ENCODE measurements around the gene ID1. TPM values are rescaled to one million over a fixed set of nuclear protein-coding genes. Genes with fewer than 3 reads are reported as not detected.
A peak's percentile ranks its signal among the peaks of the same experiment; 100 is the strongest.
"Not testable (repeated sequence)": the region's sequence is repeated elsewhere in the genome, so short reads cannot be mapped to it uniquely, and the experiment has no call there.

Gene ID1
- total and polyA plus RNA-seq, 9 donors, result 21.2 to 79.2 (median 36.5) TPM

GRCh38 chr20:31633339-31633914 is 28.3 kb downstream of the ID1 start:
- WGBS (ENCODE audit: insufficient coverage), result 72% methylated on average over 10 of the region's 14 CpGs
- Histone ChIP-seq H3K27ac (ENCODE audit: low read length) (no peak overlapping the region), H3K27me3 (ENCODE audit: control insufficient read depth, insufficient read depth, low read length) (no peaks in the 10 kb centered on the region), H3K36me3 (ENCODE audit: control insufficient read depth, insufficient read depth, low read length) (no peaks in the 10 kb centered on the region), H3K9me3 (replicated peaks; ENCODE audit: control insufficient read depth, low read depth, low read length) (no peaks in the 10 kb centered on the region), H3K4me1 (ENCODE audit: control insufficient read depth, insufficient read depth, low read length) (peaks cover 3% of the 10 kb centered on the region), H3K4me3 (ENCODE audit: low read length) (no peak overlapping the region)
- DNase-seq, result no peak

GRCh38 chr20:31637660-31638059 is 32.6 kb downstream of the ID1 start, which contains the start of gene COX4I2:
Gene COX4I2, plus strand, starts transcription at chr20:31637912. Its CDS starts 1,106 bp downstream, at chr20:31639018.
- 19% methylated on average over 18 of the region's 34 CpGs for WGBS (ENCODE audit: insufficient coverage)
- H3K4me3 ChIP-seq (ENCODE audit: low read length), result peak within 1 kb of the TSS; percentile 3
- H3K9me3 ChIP-seq (replicated peaks; ENCODE audit: control insufficient read depth, low read depth, low read length), result no peaks in the 10 kb centered on the region
- H3K4me1 ChIP-seq (ENCODE audit: control insufficient read depth, insufficient read depth, low read length), result peaks cover 3% of the 10 kb centered on the region
- H3K36me3 ChIP-seq (ENCODE audit: control insufficient read depth, insufficient read depth, low read length), result no peaks in the 10 kb centered on the region
- H3K27ac ChIP-seq (ENCODE audit: low read length), result no peak within 1 kb of the TSS
- peaks cover 3% of the 10 kb centered on the region for H3K27me3 ChIP-seq (ENCODE audit: control insufficient read depth, insufficient read depth, low read length)
- peak; percentile 26 for DNase-seq

- 43% methylated on average over 1 of the region's 4 CpGs for WGBS (ENCODE audit: insufficient coverage)
- H3K4me3 ChIP-seq (ENCODE audit: low read length), result peak overlapping the region; percentile 3
- H3K27ac ChIP-seq (ENCODE audit: low read length), result no peak overlapping the region
- peaks cover 3% of the 10 kb centered on the region for H3K27me3 ChIP-seq (ENCODE audit: control insufficient read depth, insufficient read depth, low read length)
- no peaks in the 10 kb centered on the region for H3K9me3 ChIP-seq (replicated peaks; ENCODE audit: control insufficient read depth, low read depth, low read length)
- H3K4me1 ChIP-seq (ENCODE audit: control insufficient read depth, insufficient read depth, low read length), result peaks cover 3% of the 10 kb centered on the region
- DNase-seq, result no peak
- H3K36me3 ChIP-seq (ENCODE audit: control insufficient read depth, insufficient read depth, low read length), result no peaks in the 10 kb centered on the region
These were observed 33.2 kb downstream of the ID1 start for GRCh38 chr20:31638317-31638716.

GRCh38 chr20:31638816-31639215 is 33.7 kb downstream of the ID1 start:
- Histone ChIP-seq H3K4me3 (ENCODE audit: low read length) (peak overlapping the region; percentile 3), H3K27me3 (ENCODE audit: control insufficient read depth, insufficient read depth, low read length) (peaks cover 3% of the 10 kb centered on the region), H3K27ac (ENCODE audit: low read length) (no peak overlapping the region), H3K4me1 (ENCODE audit: control insufficient read depth, insufficient read depth, low read length) (peaks cover 3% of the 10 kb centered on the region), H3K9me3 (replicated peaks; ENCODE audit: control insufficient read depth, low read depth, low read length) (no peaks in the 10 kb centered on the region), H3K36me3 (ENCODE audit: control insufficient read depth, insufficient read depth, low read length) (no peaks in the 10 kb centered on the region)
- WGBS (ENCODE audit: insufficient coverage), result no CpG with 5 or more reads among the region's 4 CpGs
- DNase-seq, result no peak

GRCh38 chr20:31640259-31640658 is 35.2 kb downstream of the ID1 start:
- Histone ChIP-seq H3K36me3 (ENCODE audit: control insufficient read depth, insufficient read depth, low read length) (no peaks in the 10 kb centered on the region), H3K27ac (ENCODE audit: low read length) (no peak overlapping the region), H3K4me1 (ENCODE audit: control insufficient read depth, insufficient read depth, low read length) (peaks cover 11% of the 10 kb centered on the region), H3K4me3 (ENCODE audit: low read length) (no peak overlapping the region), H3K9me3 (replicated peaks; ENCODE audit: control insufficient read depth, low read depth, low read length) (no peaks in the 10 kb centered on the region), H3K27me3 (ENCODE audit: control insufficient read depth, insufficient read depth, low read length) (peaks cover 3% of the 10 kb centered on the region)
- no peak for DNase-seq
- no CpG with 5 or more reads among the region's 3 CpGs for WGBS (ENCODE audit: insufficient coverage)

GRCh38 chr20:31641391-31641790 is 36.3 kb downstream of the ID1 start:
- Histone ChIP-seq H3K4me3 (ENCODE audit: low read length) (no peak overlapping the region), H3K36me3 (ENCODE audit: control insufficient read depth, insufficient read depth, low read length) (no peaks in the 10 kb centered on the region), H3K4me1 (ENCODE audit: control insufficient read depth, insufficient read depth, low read length) (peaks cover 11% of the 10 kb centered on the region), H3K27me3 (ENCODE audit: control insufficient read depth, insufficient read depth, low read length) (peaks cover 3% of the 10 kb centered on the region), H3K27ac (ENCODE audit: low read length) (no peak overlapping the region), H3K9me3 (replicated peaks; ENCODE audit: control insufficient read depth, low read depth, low read length) (no peaks in the 10 kb centered on the region)
- no peak for DNase-seq
- 90% methylated on average over 5 of the region's 6 CpGs for WGBS (ENCODE audit: insufficient coverage)

GRCh38 chr20:31642837-31643236 is 37.7 kb downstream of the ID1 start:
- 57% methylated on average over 1 of the region's 1 CpG for WGBS (ENCODE audit: insufficient coverage)

GRCh38 chr20:31643522-31643921 is 38.4 kb downstream of the ID1 start:
- Histone ChIP-seq H3K27me3 (ENCODE audit: control insufficient read depth, insufficient read depth, low read length) (peaks cover 3% of the 10 kb centered on the region), H3K4me1 (ENCODE audit: control insufficient read depth, insufficient read depth, low read length) (peaks cover 8% of the 10 kb centered on the region), H3K27ac (ENCODE audit: low read length) (no peak overlapping the region), H3K9me3 (replicated peaks; ENCODE audit: control insufficient read depth, low read depth, low read length) (no peaks in the 10 kb centered on the region), H3K4me3 (ENCODE audit: low read length) (no peak overlapping the region), H3K36me3 (ENCODE audit: control insufficient read depth, insufficient read depth, low read length) (no peaks in the 10 kb centered on the region)
- WGBS (ENCODE audit: insufficient coverage), result 93% methylated on average over 4 of the region's 4 CpGs
- no peak for DNase-seq

More at GRCh38 chr20:31642837-31643236, 37.7 kb downstream of the ID1 start:
- H3K36me3 ChIP-seq (ENCODE audit: control insufficient read depth, insufficient read depth, low read length), result no peaks in the 10 kb centered on the region
- DNase-seq, result no peak
- H3K27me3 ChIP-seq (ENCODE audit: control insufficient read depth, insufficient read depth, low read length), result peaks cover 3% of the 10 kb centered on the region
- H3K9me3 ChIP-seq (replicated peaks; ENCODE audit: control insufficient read depth, low read depth, low read length), result no peaks in the 10 kb centered on the region
- no peak overlapping the region for H3K27ac ChIP-seq (ENCODE audit: low read length)
- H3K4me3 ChIP-seq (ENCODE audit: low read length), result no peak overlapping the region
- H3K4me1 ChIP-seq (ENCODE audit: control insufficient read depth, insufficient read depth, low read length), result peaks cover 9% of the 10 kb centered on the region

GRCh38 chr20:31644701-31645100 is 39.6 kb downstream of the ID1 start:
- no peaks in the 10 kb centered on the region for H3K9me3 ChIP-seq (replicated peaks; ENCODE audit: control insufficient read depth, low read depth, low read length)
- no peak for DNase-seq

GRCh38 chr20:31648104-31648503 is 43.0 kb downstream of the ID1 start:
- not testable (repeated sequence) for H3K27ac ChIP-seq (ENCODE audit: low read length); H3K9me3 ChIP-seq (replicated peaks; ENCODE audit: control insufficient read depth, low read depth, low read length); H3K4me3 ChIP-seq (ENCODE audit: low read length); DNase-seq; H3K27me3 ChIP-seq (ENCODE audit: control insufficient read depth, insufficient read depth, low read length); H3K36me3 ChIP-seq (ENCODE audit: control insufficient read depth, insufficient read depth, low read length)
- H3K4me1 ChIP-seq (ENCODE audit: control insufficient read depth, insufficient read depth, low read length), result peaks cover 11% of the 10 kb centered on the region
- 84% methylated on average over 3 of the region's 3 CpGs for WGBS (ENCODE audit: insufficient coverage)

More at GRCh38 chr20:31644701-31645100, 39.6 kb downstream of the ID1 start:
- Histone ChIP-seq H3K27ac (ENCODE audit: low read length) (no peak overlapping the region), H3K27me3 (ENCODE audit: control insufficient read depth, insufficient read depth, low read length) (peaks cover 3% of the 10 kb centered on the region), H3K36me3 (ENCODE audit: control insufficient read depth, insufficient read depth, low read length) (no peaks in the 10 kb centered on the region), H3K4me1 (ENCODE audit: control insufficient read depth, insufficient read depth, low read length) (peaks cover 8% of the 10 kb centered on the region), H3K4me3 (ENCODE audit: low read length) (no peak overlapping the region)
- 40% methylated on average over 4 of the region's 8 CpGs for WGBS (ENCODE audit: insufficient coverage)
